ENCODE data around the gene ACTR8.

ACTR8 gene

DNA sequence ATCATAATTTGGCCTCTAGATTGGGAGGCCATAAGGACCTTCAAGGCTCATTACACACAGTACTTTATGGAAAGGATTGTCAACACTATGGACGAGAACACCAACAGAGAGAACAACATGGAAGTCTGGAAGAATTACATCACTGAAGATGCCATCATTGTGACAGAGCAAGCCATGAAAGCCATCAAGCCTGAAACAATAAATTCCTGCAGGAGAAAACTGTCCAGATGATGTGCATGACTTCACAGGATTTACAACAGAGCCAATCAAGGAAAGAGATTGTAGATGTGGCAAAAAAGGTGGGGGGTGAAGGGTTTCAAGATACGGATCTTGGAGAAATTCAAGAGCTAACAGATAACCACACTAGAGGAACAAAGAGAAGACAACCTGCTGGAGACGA is 19.7 kb downstream of the ACTR8 start:
- DNase-seq = no peak

- no peak for DNase-seq
These were observed 21.8 kb downstream of the ACTR8 start for GRCh38 chr3:53860196-53860595.

DNA sequence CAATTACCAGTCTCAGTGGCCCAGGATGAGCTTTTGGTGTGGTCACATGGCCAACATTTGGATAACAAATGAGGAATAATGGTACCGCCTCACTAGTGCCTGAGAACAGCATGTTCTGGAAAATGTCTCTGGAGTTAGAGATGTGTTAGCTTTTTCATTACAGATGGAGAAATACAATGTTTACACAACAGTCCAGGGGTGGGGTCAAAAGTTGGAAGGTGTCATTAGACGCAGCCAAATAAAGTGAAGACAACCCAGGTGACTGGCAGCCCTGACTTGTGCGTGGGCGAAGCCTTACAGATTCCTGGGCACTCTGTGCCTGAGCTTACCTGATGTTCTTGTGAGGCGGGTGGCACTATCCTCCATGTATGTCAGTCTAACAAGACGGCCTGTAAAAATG is 22.8 kb downstream of the ACTR8 start:
- no peak for DNase-seq

- DNase-seq = no peak
These were observed 23.7 kb downstream of the ACTR8 start for GRCh38 chr3:53858096-53858741.

DNA sequence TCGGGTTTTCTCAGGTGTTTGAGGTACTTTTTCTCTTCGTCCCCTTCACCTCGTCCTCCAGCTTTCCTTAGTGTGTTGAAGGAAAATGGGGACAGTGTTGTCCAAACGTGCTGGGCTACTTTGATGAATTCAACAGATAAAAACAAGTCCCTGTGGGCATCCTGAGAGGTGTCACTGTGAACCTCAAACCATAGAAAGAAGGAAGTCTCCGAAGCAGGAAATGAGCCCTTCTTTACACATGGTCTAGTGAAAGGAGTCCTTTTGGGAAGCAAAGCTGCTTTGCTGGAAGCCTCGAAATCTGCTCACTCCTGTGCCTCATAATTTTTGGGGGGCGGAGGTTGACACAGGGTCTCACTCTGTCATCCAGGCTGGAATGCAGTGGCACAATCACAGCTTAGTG is 25.0 kb downstream of the ACTR8 start:
- DNase-seq = no peak

DNA sequence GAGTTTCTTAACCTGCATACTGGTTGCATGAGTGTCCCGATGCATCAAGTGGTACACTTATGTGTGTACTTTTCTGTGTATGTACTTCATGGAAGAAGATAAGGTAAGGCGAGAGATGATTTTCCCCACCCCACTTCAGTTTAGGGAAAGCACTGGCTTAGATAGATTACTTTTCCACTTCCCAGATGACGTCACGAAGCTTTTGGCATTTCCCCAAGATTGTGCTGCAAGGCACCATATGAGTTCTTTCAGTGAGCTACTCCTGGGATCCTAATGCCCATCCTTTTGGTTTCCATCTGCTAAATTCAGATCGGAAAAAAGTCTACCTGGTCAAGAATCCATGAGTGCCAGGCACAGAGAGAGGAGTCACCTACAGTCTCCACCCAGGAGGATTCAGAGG is 31.1 kb downstream of the ACTR8 start:
- DNase-seq = no peak

GRCh38 chr3:53849916-53850315 is 32.0 kb downstream of the ACTR8 start:
- no peak for DNase-seq

DNA sequence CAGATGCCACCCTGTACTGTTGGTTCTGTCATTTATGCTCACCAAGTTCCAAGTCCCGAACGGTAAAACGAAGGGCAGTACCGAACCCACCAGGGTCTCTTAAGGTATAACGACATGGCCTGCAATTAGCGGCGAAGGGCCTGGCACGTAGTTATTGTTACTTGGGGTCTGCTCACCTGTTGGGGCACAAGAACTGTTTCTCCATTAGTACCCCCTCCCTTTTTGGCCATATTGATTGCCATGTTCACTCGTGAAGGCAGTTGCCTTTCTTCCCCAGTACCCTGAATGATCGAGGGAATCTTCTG is 35.1 kb downstream of the ACTR8 start:
- DNase-seq = no peak

DNA sequence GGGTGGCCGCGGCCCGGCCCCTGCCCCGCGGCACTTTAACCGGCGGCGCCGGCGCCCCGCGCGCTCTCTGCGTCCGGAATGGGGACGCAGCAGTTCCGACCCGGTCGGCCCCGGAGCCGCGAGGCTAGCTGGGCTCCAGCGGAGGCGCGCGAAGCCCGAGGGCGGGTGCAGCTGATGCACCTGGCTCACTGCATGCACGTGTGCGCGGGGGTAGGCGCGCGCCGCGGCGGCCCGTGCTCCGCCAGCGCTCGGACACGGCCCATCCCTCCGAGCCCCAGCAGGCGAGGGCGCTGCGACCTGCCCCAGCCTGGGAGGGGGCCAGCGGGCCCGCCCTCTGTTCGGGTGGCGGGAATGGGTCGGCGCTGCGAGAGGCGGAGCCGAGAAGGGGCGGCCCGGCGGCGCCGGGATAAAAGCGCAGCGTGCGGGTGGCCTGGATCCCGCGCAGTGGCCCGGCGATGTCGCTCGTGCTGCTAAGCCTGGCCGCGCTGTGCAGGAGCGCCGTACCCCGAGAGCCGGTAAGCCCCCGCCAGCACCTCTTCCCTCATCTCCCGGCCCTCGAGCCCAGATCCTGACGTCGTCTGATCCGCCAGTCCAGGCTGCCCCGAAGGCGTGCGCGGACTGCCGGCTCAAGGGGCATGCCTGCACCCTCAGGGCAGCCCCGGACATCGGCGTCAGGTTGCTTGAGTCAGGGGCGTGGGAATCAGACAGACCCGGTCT is 35.7 kb downstream of the ACTR8 start, which contains the start of the genes CHDH and IL17RB:
Gene CHDH (minus strand): TSS at position 286 of the 717 bp plus-strand sequence. CDS start 22,411 bp downstream, outside the sequence.
Gene IL17RB (plus strand): TSS at position 435 of the 717 bp plus-strand sequence. CDS start 21 bp downstream, at position 456.
- DNase-seq = no peak

- DNase-seq = no peak
These were observed 36.1 kb downstream of the ACTR8 start for GRCh38 chr3:53845881-53846133.

DNA sequence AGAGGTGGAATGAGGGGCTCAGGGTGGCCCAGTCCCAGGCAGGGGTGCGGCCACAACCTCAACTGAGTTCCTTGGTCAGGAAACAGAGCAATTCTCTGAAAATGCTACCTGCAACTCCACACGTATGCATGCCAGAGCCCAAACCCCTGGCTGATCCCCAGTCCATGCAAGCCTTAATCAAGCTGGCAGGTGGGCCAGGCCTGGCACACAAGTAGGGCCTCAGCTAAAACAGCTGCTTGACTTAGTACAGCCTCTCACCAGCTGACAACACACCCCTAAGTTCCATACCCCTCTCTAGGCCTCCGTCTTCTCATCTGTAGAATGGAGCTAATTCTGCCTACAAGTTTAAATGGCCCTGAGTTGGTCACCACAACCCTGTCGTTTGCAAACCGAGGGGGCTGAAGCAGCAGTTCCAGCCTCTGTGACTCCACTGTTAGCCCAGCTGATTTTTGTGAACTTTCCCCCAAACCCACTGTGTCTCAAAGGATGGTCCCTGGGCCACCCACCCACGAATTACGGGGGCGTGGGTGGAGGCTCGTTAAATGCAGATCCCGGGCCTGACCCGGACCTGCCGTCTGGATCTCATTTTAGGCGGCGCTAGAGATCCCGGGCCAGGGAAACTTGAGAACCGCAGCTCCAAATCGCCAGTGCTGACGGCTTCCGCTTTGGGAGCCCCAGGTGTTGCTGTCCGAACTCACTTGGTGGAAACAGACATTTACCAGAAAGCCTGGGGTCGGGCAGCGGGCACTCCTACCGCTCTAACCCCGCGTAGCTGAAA is 36.7 kb downstream of the ACTR8 start:
- DNase-seq = no peak

DNA sequence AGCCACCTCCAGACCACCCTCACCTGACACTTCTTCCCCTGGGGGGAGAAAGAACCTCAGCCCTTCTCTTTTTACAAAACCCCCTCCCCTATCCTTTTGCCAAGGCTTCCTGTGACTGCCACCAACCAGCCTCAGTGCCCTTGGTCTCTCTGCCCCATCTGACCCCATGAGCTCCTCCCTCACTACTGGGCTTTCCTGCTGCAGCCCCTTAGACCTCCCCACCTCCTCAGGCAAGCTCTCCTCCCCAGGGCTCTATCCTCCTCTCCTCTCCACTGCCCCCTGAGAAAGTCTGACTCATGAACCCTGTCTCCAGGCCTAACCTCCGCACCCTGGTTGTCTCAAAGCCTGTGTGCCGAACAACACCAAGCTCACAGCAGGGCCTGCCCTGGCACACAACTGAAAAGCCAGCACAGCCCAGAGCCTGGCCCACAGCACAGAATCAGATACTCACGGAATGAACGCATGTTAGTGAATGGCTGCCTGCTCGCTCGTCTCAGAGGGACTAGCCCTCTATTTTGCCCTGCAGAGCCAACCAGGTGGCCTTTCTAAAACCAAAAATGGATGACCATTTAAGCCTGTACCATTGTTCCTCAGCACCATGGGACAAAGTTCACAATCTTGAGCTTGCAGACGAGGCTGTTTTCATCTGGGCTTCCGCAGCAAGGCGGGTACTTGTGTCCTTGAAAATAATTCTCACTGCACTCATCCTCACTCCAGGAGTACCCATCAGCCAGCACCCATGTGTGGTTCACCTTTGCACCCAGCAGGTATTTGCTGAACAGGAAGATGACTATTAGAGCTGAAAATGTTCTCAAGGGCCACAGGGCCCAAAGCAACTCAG is 37.5 kb downstream of the ACTR8 start:
- no peak for DNase-seq

- DNase-seq = no peak
These were observed 38.5 kb downstream of the ACTR8 start for GRCh38 chr3:53843195-53844177.

DNA sequence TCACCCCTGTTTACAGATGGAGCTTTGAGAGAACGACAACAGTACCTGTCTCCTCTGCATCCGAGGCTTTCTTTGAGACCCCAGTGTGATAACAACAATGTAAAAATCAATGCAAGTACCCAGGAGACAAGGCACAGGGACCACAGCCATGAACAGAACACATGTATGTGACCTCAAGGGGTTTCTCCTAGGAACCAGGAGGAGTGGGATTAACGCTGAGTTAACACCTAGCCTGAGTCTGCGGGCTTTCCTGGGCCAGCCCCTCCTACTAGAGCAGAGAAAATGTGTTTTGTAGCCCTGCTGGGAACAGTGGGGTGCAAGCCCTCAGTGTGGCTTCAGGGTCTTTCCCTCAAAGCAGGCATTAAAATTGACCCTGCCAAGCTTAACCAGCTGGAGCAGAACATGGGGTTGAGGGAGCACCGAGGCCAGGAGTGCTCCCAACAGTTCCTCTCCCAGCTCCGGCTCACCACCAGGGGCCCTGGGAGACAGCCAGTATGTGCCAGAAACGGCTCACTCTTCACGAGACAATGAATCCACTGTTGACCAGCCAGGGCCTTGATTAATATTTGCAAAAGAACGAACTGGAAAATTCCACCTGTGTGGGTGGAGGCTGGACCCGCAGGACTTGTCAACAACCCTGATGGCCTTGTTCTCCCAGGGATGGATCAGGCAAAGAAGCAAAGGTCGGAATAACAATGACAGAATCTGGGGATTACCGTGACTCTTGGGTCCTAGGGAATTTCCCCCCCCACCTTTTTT is 39.3 kb downstream of the ACTR8 start:
- DNase-seq = no peak

GRCh38 chr3:53841296-53841695 is 40.7 kb downstream of the ACTR8 start:
- no peak for DNase-seq

- no peak for DNase-seq
These were observed 44.6 kb downstream of the ACTR8 start for GRCh38 chr3:53837331-53837730.

GRCh38 chr3:53836084-53836872 is 45.7 kb downstream of the ACTR8 start:
- DNase-seq = no peak

GRCh38 chr3:53835257-53835656 is 46.7 kb downstream of the ACTR8 start:
- DNase-seq = no peak

- no peak for DNase-seq
These were observed 47.4 kb downstream of the ACTR8 start for GRCh38 chr3:53834429-53835095.

- no peak for DNase-seq
These were observed 48.3 kb downstream of the ACTR8 start for GRCh38 chr3:53833700-53834099.

Data from stimulated activated CD4-positive, alpha-beta T cell treated with anti-CD3 and anti-CD28 coated beads, Interleukin-2, amount 100 ng/mL, for 48 hours (primary cell).